DND-41 (cell line): Measurements from ENCODE around the gene KANSL1.

Experiments used
- ATAC-seq: fragments of 200-7000 bp; cut with Tn5 transposase; 3 replicates; pipeline ENCODE4 v1.9.1; 2021; ENCODE audit warnings: low read depth; ENCODE audit not compliant: insufficient read depth
- DNase-seq: peaks from one replicate; pipeline ENCODE4 v3.0.0-alpha.2; 2020
- H2AFZ ChIP-seq: 2 replicates; pipeline ENCODE4 v1.6.0; 2012; ENCODE audit warnings: low read depth, low read length
- H3K27ac ChIP-seq: 2 replicates; pipeline ENCODE4 v1.5.1; 2012; ENCODE audit warnings: low read length, inconsistent platforms
- H3K27me3 ChIP-seq: fragments of 200-600 bp; sonication (generic); 2 replicates; pipeline ENCODE4 v1.6.0; 2012; ENCODE audit warnings: low read length, mild to moderate bottlenecking, inconsistent platforms; ENCODE audit not compliant: insufficient read depth, poor library complexity
- H3K36me3 ChIP-seq: 2 replicates; pipeline ENCODE4 v1.5.1; 2012; ENCODE audit warnings: low read length, inconsistent platforms; ENCODE audit not compliant: insufficient read depth
- H3K4me1 ChIP-seq: 2 replicates; pipeline ENCODE4 v1.5.1; 2012; ENCODE audit warnings: mild to moderate bottlenecking, low read length; ENCODE audit not compliant: insufficient read depth
- H3K4me2 ChIP-seq: 2 replicates; pipeline ENCODE4 v1.6.0; 2012; ENCODE audit warnings: mild to moderate bottlenecking, moderate library complexity, low read length, inconsistent platforms; ENCODE audit not compliant: insufficient read depth
- H3K4me3 ChIP-seq, 2 experiments: fragments of 200-600 bp in 1 of 2; shearing (Covaris generic) in 1 of 2; 2 replicates each; pipeline ENCODE4 v1.5.1; 2012 to 2016; ENCODE audit warnings: inconsistent platforms in 2 of 2, low read length in 2 of 2, mild to moderate bottlenecking in 2 of 2, low read depth in 1 of 2, moderate library complexity in 1 of 2
- H3K79me2 ChIP-seq: 2 replicates; pipeline ENCODE4 v1.6.0; 2012; ENCODE audit warnings: low read length, inconsistent platforms; ENCODE audit not compliant: insufficient read depth
- H3K9ac ChIP-seq: 2 replicates; pipeline ENCODE4 v1.6.0; 2012; ENCODE audit warnings: low read depth, mild to moderate bottlenecking, inconsistent platforms, low read length, moderate library complexity
- H3K9me3 ChIP-seq: 2 replicates; pipeline ENCODE4 v1.5.1; 2012; ENCODE audit warnings: low read length, moderate library complexity, mild to moderate bottlenecking, inconsistent platforms; ENCODE audit not compliant: insufficient read depth, severe bottlenecking
- H4K20me1 ChIP-seq: 2 replicates; pipeline ENCODE4 v1.6.0; 2012; ENCODE audit warnings: low read length; ENCODE audit not compliant: insufficient read depth
- EZH2 ChIP-seq: IDR thresholded peaks from 3 replicates; pipeline ENCODE4 v1.6.1; 2012; ENCODE audit warnings: borderline replicate concordance, low read depth, mild to moderate bottlenecking, moderate library complexity, low read length, inconsistent platforms; ENCODE audit not compliant: severe bottlenecking
- TF ChIP-seq, protein P1 (sequence below): IDR thresholded peaks from 2 replicates; pipeline ENCODE4 v1.5.1; 2012; ENCODE audit warnings: borderline replicate concordance, low read length, moderate library complexity, mild to moderate bottlenecking; ENCODE audit not compliant: poor library complexity, severe bottlenecking; ENCODE audit errors: extremely low read depth

KANSL1 gene

DNA sequence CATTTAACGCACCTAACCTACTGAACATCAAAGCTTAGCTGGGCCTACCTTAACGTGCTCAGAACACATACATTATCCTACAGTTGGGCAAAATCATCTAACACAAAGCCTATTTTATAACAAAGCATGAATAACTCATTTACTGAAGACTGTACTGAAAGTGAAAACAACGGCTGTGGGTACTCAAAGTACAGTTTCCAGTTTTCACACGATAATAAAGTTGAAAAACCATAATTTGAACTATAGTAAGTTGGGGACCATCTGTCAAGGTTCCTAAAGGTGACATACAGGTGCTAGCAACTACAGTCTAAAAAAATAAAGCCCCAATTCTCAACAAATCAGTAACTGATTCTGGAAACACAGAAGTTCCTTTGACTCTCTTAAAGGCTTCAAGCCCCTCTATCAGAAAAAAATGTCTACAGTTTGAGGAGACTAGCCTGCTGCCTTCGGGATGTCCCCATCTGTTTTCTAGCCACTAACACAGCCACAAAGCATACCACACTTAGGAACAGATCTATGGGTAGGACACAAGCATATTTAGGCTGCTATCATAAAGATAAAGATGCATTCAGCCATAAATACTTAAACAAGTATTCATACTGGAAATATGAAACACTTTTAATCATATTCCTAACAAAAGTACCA, 71.3 kb downstream of the KANSL1 start:
- Histone ChIP-seq H3K27me3 (no peaks in the 10 kb centered on the region), H4K20me1 (peaks cover 93% of the 10 kb centered on the region), H3K27ac (no peak overlapping the region; the same call in 1 of the 2 replicates), H3K36me3 (peaks cover 6% of the 10 kb centered on the region; the same call in 1 of the 2 replicates), H2AFZ (no peak overlapping the region), H3K4me3 (no peak overlapping the region), H3K9ac (no peak overlapping the region), H3K4me2 (no peak overlapping the region), H3K9me3 (no peaks in the 10 kb centered on the region), H3K4me1 (no peaks in the 10 kb centered on the region), H3K79me2 (peaks cover 99% of the 10 kb centered on the region)
- DNase-seq (no peak), ATAC-seq (no peak)
- no peak for TF ChIP-seq EZH2
- TF ChIP-seq, protein P1, sequence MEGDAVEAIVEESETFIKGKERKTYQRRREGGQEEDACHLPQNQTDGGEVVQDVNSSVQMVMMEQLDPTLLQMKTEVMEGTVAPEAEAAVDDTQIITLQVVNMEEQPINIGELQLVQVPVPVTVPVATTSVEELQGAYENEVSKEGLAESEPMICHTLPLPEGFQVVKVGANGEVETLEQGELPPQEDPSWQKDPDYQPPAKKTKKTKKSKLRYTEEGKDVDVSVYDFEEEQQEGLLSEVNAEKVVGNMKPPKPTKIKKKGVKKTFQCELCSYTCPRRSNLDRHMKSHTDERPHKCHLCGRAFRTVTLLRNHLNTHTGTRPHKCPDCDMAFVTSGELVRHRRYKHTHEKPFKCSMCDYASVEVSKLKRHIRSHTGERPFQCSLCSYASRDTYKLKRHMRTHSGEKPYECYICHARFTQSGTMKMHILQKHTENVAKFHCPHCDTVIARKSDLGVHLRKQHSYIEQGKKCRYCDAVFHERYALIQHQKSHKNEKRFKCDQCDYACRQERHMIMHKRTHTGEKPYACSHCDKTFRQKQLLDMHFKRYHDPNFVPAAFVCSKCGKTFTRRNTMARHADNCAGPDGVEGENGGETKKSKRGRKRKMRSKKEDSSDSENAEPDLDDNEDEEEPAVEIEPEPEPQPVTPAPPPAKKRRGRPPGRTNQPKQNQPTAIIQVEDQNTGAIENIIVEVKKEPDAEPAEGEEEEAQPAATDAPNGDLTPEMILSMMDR = no peak

DNA sequence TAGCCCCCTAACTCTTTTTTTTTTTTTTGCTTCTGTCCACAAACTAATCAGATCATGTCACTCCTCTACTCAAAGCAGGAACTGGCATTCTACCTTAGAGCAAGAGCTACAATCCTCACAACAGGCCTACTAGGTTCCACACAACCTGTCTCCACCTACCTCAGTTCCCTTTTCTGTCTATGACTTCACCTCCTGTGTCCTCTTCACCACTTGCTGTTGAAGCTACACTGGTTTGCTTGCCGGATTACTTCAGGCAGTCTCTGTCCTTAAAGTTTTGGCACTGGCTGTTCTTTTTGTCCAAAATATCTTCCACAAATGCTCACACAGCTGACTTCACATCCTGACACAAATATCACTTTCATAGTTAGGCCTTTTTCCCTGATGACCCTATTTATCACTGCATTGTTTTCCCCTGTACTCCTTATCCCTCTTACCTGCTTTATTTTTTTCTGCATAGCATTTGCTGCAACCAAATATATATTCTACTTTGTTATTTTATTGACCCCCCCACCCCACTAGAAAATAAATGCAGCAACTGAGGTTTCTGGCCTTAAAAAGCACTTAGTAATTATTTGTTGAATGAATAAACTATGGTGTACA, 72.0 kb downstream of the KANSL1 start:
- H3K4me3 ChIP-seq = no peak overlapping the region
- peaks cover 94% of the 10 kb centered on the region for H4K20me1 ChIP-seq
- ATAC-seq (no peak), DNase-seq (no peak)
- H3K4me2 ChIP-seq = no peak overlapping the region
- peaks cover 6% of the 10 kb centered on the region; the same call in 1 of the 2 replicates for H3K36me3 ChIP-seq
- no peaks in the 10 kb centered on the region for H3K4me1 ChIP-seq
- peaks cover 99% of the 10 kb centered on the region for H3K79me2 ChIP-seq
- H3K9ac ChIP-seq = no peak overlapping the region
- H2AFZ ChIP-seq = no peak overlapping the region
- TF ChIP-seq EZH2 = no peak
- TF ChIP-seq, protein P1 = no peak
- H3K27me3 ChIP-seq = no peaks in the 10 kb centered on the region
- H3K27ac ChIP-seq = no peak overlapping the region
- H3K9me3 ChIP-seq = no peaks in the 10 kb centered on the region

DNA sequence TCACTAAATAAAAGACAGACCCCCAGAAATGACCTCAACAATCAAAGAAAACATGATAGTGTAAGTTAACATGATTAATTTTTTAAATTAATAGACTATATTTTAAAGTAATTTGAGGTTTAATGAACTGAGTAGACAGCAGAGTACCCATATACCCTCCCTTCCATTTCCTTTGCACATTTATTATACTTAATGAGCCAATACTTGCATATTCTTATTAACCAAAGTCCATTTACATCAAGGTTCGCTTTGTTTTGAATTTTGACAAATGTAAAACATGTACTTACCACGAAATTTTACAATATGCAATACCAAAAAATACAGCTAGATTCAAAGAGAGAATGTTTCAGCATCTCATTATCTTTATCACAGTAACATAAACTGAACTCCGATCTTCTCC, 72.7 kb downstream of the KANSL1 start:
- DNase-seq (no peak), ATAC-seq (no peak)
- Histone ChIP-seq H3K4me2 (no peak overlapping the region), H3K27ac (no peak overlapping the region), H3K9ac (no peak overlapping the region), H3K4me3 (no peak overlapping the region), H3K36me3 (peaks cover 6% of the 10 kb centered on the region; the same call in 1 of the 2 replicates), H3K27me3 (no peaks in the 10 kb centered on the region), H3K79me2 (peaks cover 99% of the 10 kb centered on the region), H4K20me1 (peaks cover 94% of the 10 kb centered on the region), H2AFZ (no peak overlapping the region), H3K4me1 (no peaks in the 10 kb centered on the region), H3K9me3 (no peaks in the 10 kb centered on the region)
- TF ChIP-seq, protein P1 = no peak
